GM12801 (cell line): ENCODE measurements around the gene PDS5B.

Experiments
- TF ChIP-seq, protein P1 (sequence below): IDR thresholded peaks from one replicate; pipeline ENCODE4 v1.5.1; 2011; ENCODE audit warnings: control low read depth; ENCODE audit not compliant: insufficient read length; ENCODE audit errors: extremely low read depth

PDS5B gene

DNA sequence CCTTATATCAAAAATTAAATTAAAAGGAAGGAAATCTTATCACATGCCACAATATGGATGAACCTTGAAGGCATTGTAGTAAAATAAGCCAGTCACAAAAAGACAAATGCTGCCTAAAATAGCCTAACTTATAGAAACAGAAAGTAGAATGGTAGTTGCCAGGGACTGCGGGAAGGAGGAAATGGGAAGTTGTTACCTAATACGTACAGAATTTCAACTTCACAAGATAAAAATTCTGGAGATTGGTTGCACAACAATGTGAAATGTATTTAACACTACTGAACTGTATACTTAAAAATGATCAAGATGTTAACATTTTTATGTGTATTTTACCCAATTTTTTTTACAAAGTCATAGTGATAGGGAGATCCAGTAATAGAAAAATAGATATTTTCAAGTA is 37.4 kb upstream of the PDS5B start:
- TF ChIP-seq, protein P1, sequence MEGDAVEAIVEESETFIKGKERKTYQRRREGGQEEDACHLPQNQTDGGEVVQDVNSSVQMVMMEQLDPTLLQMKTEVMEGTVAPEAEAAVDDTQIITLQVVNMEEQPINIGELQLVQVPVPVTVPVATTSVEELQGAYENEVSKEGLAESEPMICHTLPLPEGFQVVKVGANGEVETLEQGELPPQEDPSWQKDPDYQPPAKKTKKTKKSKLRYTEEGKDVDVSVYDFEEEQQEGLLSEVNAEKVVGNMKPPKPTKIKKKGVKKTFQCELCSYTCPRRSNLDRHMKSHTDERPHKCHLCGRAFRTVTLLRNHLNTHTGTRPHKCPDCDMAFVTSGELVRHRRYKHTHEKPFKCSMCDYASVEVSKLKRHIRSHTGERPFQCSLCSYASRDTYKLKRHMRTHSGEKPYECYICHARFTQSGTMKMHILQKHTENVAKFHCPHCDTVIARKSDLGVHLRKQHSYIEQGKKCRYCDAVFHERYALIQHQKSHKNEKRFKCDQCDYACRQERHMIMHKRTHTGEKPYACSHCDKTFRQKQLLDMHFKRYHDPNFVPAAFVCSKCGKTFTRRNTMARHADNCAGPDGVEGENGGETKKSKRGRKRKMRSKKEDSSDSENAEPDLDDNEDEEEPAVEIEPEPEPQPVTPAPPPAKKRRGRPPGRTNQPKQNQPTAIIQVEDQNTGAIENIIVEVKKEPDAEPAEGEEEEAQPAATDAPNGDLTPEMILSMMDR: no peak

DNA sequence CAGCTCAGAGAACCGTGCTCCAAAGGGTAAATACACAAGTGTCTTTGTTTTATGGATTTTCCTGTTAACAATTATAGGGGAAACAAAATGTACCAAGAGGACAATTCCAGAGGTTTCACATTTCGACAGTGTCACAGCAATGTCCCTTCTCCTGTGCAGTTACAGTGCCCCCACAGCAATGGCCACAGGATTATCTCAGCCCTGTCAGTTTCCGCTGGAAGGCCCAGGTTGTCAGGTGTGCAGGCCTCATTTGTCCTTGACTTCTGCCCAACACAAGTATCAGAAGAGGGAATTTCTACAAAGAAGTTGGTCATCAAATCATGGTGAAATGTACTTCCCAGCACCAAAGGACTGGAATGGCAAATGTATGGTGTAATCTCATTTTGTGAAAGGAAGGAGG is 36.5 kb upstream of the PDS5B start:
- TF ChIP-seq, protein P1: no peak

DNA sequence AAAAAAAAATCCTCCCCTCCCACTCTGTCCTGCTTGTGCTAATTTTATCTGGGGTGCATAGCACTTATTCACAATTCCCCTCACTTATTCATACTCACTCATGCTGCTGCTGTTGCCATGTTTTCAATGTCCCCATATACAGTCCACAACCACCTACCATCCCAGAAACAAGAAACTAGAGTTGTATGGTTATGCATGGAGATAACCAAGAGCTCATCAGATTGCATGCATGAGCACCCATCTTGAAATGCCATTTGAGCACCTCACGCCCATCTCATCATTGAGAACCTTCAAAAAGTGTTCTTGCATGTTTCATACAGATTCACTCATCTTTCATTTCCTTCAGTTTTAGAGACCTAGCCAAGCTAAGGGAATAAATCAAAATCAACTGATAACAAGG is 32.5 kb upstream of the PDS5B start:
- TF ChIP-seq, protein P1: no peak

DNA sequence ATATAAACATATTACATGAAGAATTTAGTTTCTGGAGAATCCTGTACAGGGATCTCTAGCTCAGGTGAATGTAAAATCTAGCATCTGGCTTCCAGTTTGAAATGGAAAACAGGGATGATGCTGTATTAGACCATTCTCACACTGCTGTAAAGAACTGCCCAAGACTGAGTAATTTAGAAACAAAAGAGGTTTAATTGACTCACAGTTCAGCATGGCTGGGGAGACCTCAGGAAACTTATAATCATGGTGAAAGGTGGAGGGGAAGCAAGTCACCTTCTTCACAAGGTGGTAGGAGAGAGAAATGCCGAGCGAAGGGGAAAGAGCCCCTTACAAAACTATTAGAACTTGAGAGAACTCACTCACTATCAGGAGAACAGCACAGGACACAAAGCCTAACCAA is 30.6 kb upstream of the PDS5B start:
- TF ChIP-seq, protein P1: no peak

DNA sequence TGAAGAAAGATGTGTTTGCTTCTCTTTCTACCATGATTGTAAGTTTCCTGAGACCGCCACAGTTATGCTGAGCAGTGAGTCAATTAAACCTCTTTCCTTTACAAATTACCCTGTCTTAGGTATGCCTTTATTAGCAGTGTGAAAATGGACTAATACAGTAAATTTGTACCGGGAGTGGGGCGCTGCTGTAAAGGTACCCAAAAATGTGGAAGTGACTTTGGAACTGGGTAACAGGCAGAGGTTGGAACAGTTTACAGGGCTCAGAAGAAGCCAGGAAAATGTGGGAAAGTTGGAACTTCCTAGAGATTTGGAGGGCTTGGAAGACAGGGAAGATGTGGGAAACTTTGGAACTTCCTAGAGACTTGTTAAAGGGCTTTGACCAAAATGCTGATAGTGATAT is 9.2 kb upstream of the PDS5B start:
- TF ChIP-seq, protein P1: no peak

DNA sequence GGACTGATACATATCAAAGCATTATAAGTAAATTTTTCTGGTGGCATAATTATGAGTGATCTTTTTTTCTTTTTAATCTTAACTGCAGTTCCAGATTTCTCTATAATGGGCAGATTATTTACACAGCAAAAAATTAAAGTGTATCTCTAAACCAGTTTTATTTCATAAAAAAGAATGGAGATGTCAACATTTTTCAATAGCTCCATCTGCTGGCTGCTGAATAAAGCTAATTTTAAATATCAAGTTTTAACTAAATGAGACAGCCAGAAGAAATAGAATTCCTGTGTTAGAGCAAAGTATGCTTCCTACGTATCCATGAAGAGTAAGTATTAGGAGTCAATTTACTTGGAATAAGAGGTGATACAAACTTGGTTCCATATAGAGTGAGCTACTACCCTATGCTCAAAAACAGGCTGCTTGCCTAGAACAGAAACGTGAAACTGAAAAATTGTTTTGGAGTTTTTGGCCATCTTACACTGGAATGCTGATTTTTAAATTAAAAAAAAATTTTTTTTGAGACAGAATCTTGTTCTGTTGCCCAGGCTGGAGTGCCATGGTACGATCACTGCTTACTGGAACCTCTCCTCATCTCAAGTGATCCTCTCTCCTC is 5.0 kb upstream of the PDS5B start:
- TF ChIP-seq, protein P1: no peak

DNA sequence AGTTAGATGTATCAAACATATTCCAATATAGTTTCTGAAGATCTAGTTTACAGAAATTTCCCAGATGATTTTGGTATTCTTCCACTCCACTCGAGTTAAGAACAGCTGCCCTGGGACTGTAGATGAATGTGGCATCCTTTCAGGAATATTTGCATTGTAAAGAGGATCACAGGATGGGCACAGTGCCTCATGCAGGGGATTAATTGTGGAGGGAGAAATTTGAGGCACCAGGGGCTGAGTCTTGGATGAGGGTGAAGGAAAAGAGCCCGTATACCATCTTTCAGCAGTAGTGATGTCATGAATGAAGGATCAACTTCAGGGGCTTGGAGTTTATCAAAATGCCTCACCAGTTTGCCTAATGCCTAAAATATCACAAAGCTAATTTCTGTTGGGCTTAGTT is 4.0 kb upstream of the PDS5B start:
- TF ChIP-seq, protein P1: no peak
